AG20443 (cell line): ENCODE results near the gene SMC4.
A peak's percentile ranks its signal among the peaks of the same experiment; 100 is the strongest.

Experiments used
- DNase-seq: peaks from one replicate; pipeline ENCODE4 v3.0.0; 2012; ENCODE audit warnings: low spot score, mixed read lengths

The SMC4 gene

DNA sequence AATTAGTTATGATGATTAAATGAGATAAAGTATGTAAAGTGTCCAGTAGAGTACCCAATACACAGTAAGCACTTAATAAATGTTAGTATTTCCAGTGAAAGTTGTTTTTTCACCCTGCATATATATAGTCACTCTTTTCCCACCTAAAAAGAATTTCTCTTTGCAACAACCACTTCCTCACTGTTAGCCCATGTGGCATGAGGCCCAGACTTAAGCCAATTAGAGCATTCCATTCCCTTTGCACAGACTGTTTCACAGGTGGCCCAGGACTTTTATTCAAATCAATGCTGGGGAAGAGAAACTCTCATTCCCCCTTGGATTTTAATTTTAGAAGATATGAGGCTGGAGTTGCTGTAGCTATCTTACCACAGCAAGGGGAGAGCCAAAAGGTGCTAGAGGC lies 4.2 kb upstream of the SMC4 start:
- DNase-seq = peak; percentile 73

GRCh38 chr3:160398820-160399124 lies 678 bp upstream of the SMC4 start:
- DNase-seq = no peak

GRCh38 chr3:160400030-160400701 lies 716 bp downstream of the SMC4 start:
- peak; percentile 33 for DNase-seq

DNA sequence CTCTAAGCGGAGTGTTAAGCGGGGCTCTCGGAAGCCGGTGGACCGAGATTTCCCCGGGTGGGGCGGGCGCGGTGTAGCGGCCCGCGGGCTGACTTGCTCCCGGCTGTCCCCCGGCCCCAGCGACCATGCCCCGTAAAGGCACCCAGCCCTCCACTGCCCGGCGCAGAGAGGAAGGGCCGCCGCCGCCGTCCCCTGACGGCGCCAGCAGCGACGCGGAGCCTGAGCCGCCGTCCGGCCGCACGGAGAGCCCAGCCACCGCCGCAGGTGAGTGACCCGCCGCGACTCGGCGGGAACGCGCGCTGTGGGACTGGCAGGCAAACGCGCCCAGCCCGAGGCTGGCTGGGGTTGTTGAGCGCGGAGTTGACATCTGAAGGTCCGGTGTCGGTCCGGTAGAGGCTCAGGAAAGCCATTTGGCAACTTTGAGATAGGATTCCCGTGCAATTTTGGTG lies 1.3 kb downstream of the SMC4 start:
- DNase-seq = peak; percentile 26

DNA sequence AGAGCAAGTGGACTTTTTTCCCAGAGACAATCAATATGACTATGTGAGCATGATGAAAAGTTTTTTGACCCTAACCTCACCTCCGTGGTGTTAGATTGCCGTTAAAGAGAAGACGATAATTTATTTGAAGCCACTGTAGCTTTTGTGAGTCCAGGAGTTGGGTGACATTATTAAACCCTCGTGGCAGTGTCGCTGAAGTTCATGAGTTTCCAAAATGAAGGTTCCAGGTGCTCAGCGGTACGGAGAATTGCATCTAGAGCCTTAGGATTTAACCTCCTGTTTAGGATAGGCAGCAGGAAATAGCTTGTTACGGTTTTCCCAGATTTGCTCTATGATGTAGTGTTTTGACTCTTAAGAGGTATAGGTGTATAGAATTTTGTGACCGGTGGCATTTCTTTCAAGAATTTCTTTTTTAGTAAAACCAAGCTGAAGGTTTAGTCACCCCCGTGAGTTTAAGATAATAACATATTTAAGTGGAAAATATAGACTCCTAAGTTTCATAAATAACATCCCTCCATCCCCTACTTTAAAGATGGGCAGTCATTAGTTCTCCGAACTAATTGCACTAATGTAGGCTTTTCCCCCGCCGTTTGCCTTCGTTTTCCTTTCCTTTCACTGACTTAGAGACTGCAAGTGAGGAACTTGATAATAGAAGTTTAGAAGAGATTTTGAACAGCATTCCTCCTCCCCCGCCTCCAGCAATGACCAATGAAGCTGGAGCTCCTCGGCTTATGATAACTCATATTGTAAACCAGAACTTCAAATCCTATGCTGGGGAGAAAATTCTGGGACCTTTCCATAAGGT lies 2.0 kb downstream of the SMC4 start:
- DNase-seq = peak; percentile 17

GRCh38 chr3:160402221-160403027 lies 3.0 kb downstream of the SMC4 start:
- DNase-seq = no peak

GRCh38 chr3:160403028-160403545 lies 3.6 kb downstream of the SMC4 start:
- DNase-seq = no peak

DNA sequence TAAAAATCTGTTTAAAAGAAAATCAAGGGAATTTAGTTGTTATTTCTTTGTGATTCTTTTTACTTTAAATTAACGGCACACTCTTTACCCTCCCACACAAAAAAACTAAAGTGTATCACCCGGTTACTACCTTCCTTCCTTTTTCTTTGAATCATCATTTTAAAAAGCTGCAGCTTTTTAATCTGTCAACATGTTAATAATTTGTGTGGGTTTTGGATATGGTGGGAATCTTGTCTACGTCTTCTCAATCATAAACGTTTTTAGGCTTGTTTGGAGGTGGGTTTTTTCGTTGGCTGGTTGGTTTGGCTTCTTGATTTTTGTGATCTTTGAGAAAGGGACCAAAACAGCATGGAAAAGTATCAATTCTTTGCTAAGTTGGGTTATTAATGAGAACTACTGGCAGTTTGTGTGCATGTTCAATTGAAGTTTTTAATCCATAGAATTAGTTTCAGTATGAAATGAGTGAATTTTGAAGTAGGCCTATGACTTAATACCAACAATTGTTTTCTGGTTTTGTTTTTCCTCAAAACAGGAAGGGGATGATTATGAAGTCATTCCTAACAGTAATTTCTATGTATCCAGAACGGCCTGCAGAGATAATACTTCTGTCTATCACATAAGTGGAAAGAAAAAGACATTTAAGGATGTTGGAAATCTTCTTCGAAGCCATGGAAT lies 4.5 kb downstream of the SMC4 start:
- DNase-seq = no peak

- DNase-seq = no peak
Measured at GRCh38 chr3:160409812-160410610, 10.6 kb downstream of the SMC4 start.

DNA sequence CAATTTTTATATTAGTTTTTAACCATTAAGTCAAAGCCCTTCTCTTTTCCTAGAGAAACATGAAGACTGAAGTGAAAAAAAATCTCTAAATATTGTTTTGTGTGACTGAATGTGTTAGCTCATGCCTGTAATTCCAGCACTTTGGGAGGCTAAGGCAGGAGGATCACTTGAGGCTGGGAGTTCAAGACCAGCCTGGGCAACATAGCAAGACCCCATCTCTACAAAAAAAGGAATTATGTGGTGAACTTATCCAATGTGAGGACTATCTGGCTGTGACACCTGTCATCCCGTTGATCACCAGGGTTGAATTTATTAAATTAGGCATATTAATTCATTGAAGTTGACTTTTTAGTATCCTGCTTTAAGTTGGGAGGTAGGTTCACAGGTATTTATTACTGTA lies 13.0 kb downstream of the SMC4 start:
- no peak for DNase-seq

- DNase-seq = peak; percentile 78
Measured at GRCh38 chr3:160413613-160414248, 14.3 kb downstream of the SMC4 start.

DNA sequence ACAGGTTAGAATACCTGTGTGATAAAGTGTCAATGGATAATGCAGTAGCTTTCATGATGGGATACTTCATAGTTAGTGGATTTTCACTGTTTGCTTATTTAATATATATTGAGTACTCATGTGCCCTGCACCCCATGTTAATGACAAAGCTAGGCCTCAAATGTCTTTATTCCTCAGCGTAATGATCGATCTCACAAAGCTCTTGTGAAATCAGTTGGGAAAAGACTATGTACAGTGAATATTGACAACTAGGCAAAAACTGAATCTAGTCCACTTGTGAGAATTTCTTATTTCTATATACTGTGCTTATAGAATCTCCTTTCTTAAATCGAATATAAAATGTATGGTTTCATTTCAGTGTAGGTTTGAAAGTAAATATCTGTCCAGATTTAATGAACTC lies 17.9 kb downstream of the SMC4 start:
- DNase-seq = no peak

- no peak for DNase-seq
Measured at GRCh38 chr3:160427832-160428424, 28.5 kb downstream of the SMC4 start.

GRCh38 chr3:160434071-160434470 lies 34.6 kb downstream of the SMC4 start:
- peak; percentile 59 for DNase-seq

GRCh38 chr3:160435095-160435494 lies 35.6 kb downstream of the SMC4 start:
- no peak for DNase-seq

DNA sequence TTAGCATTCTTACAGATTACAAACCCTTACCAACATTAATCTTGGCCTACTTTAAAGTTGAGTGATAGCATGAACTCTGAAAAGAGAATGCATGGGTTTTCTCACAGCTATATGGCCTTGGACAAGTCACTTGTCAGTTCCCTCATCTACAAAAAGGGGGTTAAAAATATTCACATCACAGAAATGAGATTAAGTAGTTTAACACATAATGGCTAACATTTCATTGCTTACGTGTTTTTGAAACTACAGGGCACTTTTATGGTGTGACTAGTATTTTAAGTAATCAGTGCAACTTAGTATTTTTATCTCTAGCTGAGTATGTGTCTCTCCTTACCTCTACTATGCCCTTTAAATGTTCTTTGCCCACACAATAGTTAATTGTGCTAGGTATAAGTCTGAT lies 36.3 kb downstream of the SMC4 start:
- DNase-seq = no peak

DNA sequence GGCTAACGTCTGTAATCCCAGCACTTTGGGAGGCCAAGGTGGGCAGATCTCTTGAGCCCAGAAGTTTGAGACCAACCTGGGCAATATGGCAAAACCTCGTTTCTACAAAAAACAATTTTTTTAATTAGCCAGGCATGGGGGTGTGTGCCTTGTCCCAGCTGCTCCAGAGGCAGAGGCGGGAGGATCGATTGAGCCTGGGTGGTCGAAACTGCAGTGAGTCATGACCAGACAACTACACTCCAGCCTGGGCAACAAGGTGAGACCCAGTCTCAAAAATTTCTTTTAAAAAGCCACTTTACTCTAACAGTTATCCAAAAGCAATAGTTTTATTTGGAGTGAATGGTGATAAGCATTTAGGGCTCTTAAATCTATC lies 37.6 kb downstream of the SMC4 start:
- DNase-seq = no peak

GRCh38 chr3:160440687-160441086 lies 41.2 kb downstream of the SMC4 start:
- no peak for DNase-seq

DNA sequence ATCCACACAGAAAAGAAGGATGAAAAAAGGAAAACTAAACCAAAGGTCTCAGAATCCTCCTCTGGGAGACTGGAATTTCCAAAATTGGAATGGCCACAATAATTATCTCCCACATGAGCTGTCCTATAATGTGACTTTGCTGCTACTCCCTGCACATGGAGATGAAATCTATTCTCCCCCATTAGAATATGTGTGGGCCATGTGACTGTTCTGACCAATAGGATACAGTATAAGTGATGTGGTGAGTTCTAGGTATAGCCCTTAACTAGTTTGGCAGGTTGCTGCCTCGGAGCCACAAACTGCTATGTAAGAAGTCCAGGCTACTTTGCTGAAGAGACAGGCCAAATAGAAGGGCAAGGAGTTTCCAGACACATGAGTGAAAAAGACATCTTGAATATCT lies 45.0 kb downstream of the SMC4 start:
- no peak for DNase-seq

- no peak for DNase-seq
Measured at GRCh38 chr3:160445854-160446253, 46.4 kb downstream of the SMC4 start.
